Bronchial epithelial cell (primary cell): ENCODE measurements around the gene MRPL28. TPM values are rescaled to one million over a fixed set of nuclear protein-coding genes. Genes with fewer than 3 reads are reported as not detected.
A peak's percentile ranks its signal among the peaks of the same experiment; 100 is the strongest.
"Not testable (repeated sequence)": the region's sequence is repeated elsewhere in the genome, so short reads cannot be mapped to it uniquely, and the experiment has no call there.

Experiments used
- DNase-seq: peaks from one replicate; pipeline ENCODE4 v3.0.0-alpha.2; 2010; ENCODE audit warnings: low read depth
- FAIRE-seq: peaks from 2 replicates; lab custom pipeline; 2011; peaks lifted over from hg19 to GRCh38; lab: Jason Lieb, UNC
- H3K27me3 ChIP-seq: 2 replicates; pipeline ENCODE4 v1.5.1; 2011; ENCODE audit warnings: low read length; ENCODE audit not compliant: control insufficient read depth, insufficient read depth
- H3K36me3 ChIP-seq: 2 replicates; pipeline ENCODE4 v1.5.1; 2011; ENCODE audit warnings: low read length; ENCODE audit not compliant: control insufficient read depth, insufficient read depth
- H3K4me3 ChIP-seq: 2 replicates; pipeline ENCODE4 v1.5.1; 2011; ENCODE audit warnings: mild to moderate bottlenecking, low read depth, low read length, control low read depth
- CTCF ChIP-seq: IDR thresholded peaks from 2 replicates; pipeline ENCODE4 v1.5.1; 2011; ENCODE audit warnings: mild to moderate bottlenecking, moderate library complexity, low read length, control low read depth, inconsistent platforms; ENCODE audit not compliant: insufficient read depth, severe bottlenecking
- total RNA-seq: library from RNA; depleted of rRNA; stranded (reverse); fragments of >200 nt; gene quantifications from 2 replicates; pipeline ENCODE4 v1.2.1, GENCODE V29; 2014

Gene MRPL28
- total RNA-seq, 1 donor from 2014 or later = 113 TPM

- Histone ChIP-seq H3K4me3 (no peak overlapping the region), H3K27me3 (no peaks in the 10 kb centered on the region), H3K36me3 (peaks cover 2% of the 10 kb centered on the region)
- DNase-seq (no peak), FAIRE-seq (no peak)
- TF ChIP-seq CTCF = no peak
Observed at GRCh38 chr16:363766-364490, 6.4 kb downstream of the MRPL28 start.

- no peak overlapping the region for H3K4me3 ChIP-seq
- no peak for TF ChIP-seq CTCF
- FAIRE-seq (no peak), DNase-seq (no peak)
- H3K27me3 ChIP-seq = no peaks in the 10 kb centered on the region
- H3K36me3 ChIP-seq = peaks cover 2% of the 10 kb centered on the region
Observed at GRCh38 chr16:363110-363765, 7.1 kb downstream of the MRPL28 start.

GRCh38 chr16:362702-362999 lies 7.7 kb downstream of the MRPL28 start:
- not testable (repeated sequence) for DNase-seq, H3K4me3 ChIP-seq, FAIRE-seq, H3K36me3 ChIP-seq, H3K27me3 ChIP-seq

- Histone ChIP-seq H3K36me3 (no peaks in the 10 kb centered on the region), H3K4me3 (no peak overlapping the region), H3K27me3 (no peaks in the 10 kb centered on the region)
- peak; percentile 61 for DNase-seq
- peak; percentile 97 for TF ChIP-seq CTCF
- peak; percentile 36 for FAIRE-seq
Observed at GRCh38 chr16:361872-362701, 8.3 kb downstream of the MRPL28 start.

GRCh38 chr16:361341-361871 lies 8.9 kb downstream of the MRPL28 start:
- Histone ChIP-seq H3K36me3 (no peaks in the 10 kb centered on the region), H3K4me3 (no peak overlapping the region), H3K27me3 (no peaks in the 10 kb centered on the region)
- no peak for DNase-seq
- no peak for TF ChIP-seq CTCF
- no peak for FAIRE-seq
